HCT116 (cell line): Measurements from ENCODE around the gene SNRNP35. TPM values are rescaled to one million over a fixed set of nuclear protein-coding genes. Genes with fewer than 3 reads are reported as not detected.

ENCODE experiments used
- ATAC-seq: fragments of 200-7000 bp; cut with Tn5 transposase; 2 replicates; pipeline ENCODE4 v1.9.1; 2020; ENCODE audit warnings: mild to moderate bottlenecking, moderate library complexity
- BruUV-seq: library from RNA; stranded (reverse); fragments of 400-500 nt; replicated peaks from 2 replicates; lab custom pipeline; 2021; lab: Mats Ljungman, UMichigan
- CTCF ChIA-PET: fragments of 300-600 bp; sonication (Branson Sonifier 250); formaldehyde crosslinking; loops from one replicate; lab custom pipeline; 2021; ENCODE audit warnings: antibody characterized with exemption; lab: Charles Lee
- POLR2A ChIA-PET: fragments of 300-600, 350-600 bp; sonication (Branson Sonifier 250); formaldehyde crosslinking; loops from one replicate; lab custom pipeline; 2021; ENCODE audit warnings: antibody characterized with exemption; lab: Charles Lee
- RAD21 ChIA-PET, 2 experiments: fragments of 300-600 bp; sonication (Branson Sonifier 250); formaldehyde crosslinking; loops; one replicate each; lab custom pipeline; 2023; ENCODE audit warnings: low total read pairs in 2 of 2; ENCODE audit not compliant: uncharacterized antibody in 2 of 2, unreplicated experiment in 2 of 2, low non-redundant PET in 1 of 2; lab: Charles Lee
- DNase-seq: peaks from one replicate; pipeline ENCODE4 v3.0.0-alpha.2; 2010; ENCODE audit warnings: low read depth, low spot score
- H2AFZ ChIP-seq: fragments of 200-600 bp; shearing (Covaris generic), sonication (generic); 2 replicates; pipeline ENCODE4 v1.6.1; 2017; ENCODE audit warnings: low read depth, mixed run types, mixed read lengths, antibody characterized with exemption, low read length; ENCODE audit not compliant: poor library complexity, severe bottlenecking
- H3K27ac ChIP-seq: 2 replicates; pipeline ENCODE4 v1.5.1; 2012; ENCODE audit warnings: low read depth, low read length
- H3K27me3 ChIP-seq: fragments of 200-600 bp; sonication (generic); 2 replicates; pipeline ENCODE4 v1.6.1; 2016; ENCODE audit warnings: mixed run types, low read length, mixed read lengths; ENCODE audit not compliant: insufficient read depth
- H3K36me3 ChIP-seq, 2 experiments: fragments of 200-500 bp in 1 of 2; fragments of 200-600 bp in 1 of 2; sonication (Bioruptor generic) in 1 of 2; sonication (generic) in 1 of 2; 2 replicates each; pipeline versions ENCODE4 v1.5.1 to v1.6.1; 2014 to 2016; ENCODE audit warnings: low read length in 2 of 2, inconsistent platforms in 1 of 2, mixed read lengths in 1 of 2, mixed run types in 1 of 2; ENCODE audit not compliant: insufficient read depth in 2 of 2, control insufficient read depth in 1 of 2
- H3K4me1 ChIP-seq, 2 experiments: fragments of 200-600 bp in 1 of 2; sonication (generic) in 1 of 2; 2 replicates each; pipeline versions ENCODE4 v1.5.1 to v1.6.1; 2012 to 2017; ENCODE audit warnings: low read length in 2 of 2, inconsistent platforms in 1 of 2, mild to moderate bottlenecking in 1 of 2, mixed read lengths in 1 of 2, mixed run types in 1 of 2, moderate library complexity in 1 of 2; ENCODE audit not compliant: insufficient read depth in 2 of 2, control insufficient read depth in 1 of 2
- H3K4me2 ChIP-seq: fragments of 200-600 bp; sonication (generic); 2 replicates; pipeline ENCODE4 v1.6.1; 2017; ENCODE audit warnings: mixed run types, low read length, mixed read lengths
- H3K4me3 ChIP-seq, 2 experiments: fragments of 200-600 bp in 1 of 2; sonication (generic) in 1 of 2; replicated peaks in 1 of 2; 2 replicates each; pipeline ENCODE4 v1.5.1; 2011 to 2016; ENCODE audit warnings: low read length in 2 of 2, control low read depth in 1 of 2, low read depth in 1 of 2, mild to moderate bottlenecking in 1 of 2, mixed read lengths in 1 of 2, mixed run types in 1 of 2
- H3K79me2 ChIP-seq: fragments of 200-600 bp; sonication (generic); 2 replicates; pipeline ENCODE4 v1.6.1; 2017; ENCODE audit warnings: mild to moderate bottlenecking, mixed run types, low read length, moderate library complexity, mixed read lengths; ENCODE audit not compliant: insufficient read depth
- H3K9ac ChIP-seq: fragments of 200-600 bp; sonication (generic); 2 replicates; pipeline ENCODE4 v1.6.1; 2016; ENCODE audit warnings: low read length, mixed read lengths
- H3K9me2 ChIP-seq: fragments of 200-600 bp; sonication (generic), shearing (Covaris generic); 2 replicates; pipeline ENCODE4 v1.6.1; 2017; ENCODE audit warnings: mixed run types, mild to moderate bottlenecking, moderate library complexity; ENCODE audit not compliant: insufficient read depth
- H3K9me3 ChIP-seq, 2 experiments: fragments of 200-500 bp in 1 of 2; fragments of 200-600 bp in 1 of 2; sonication (Bioruptor generic) in 1 of 2; sonication (generic) in 1 of 2; 2 replicates each; pipeline ENCODE4 v1.6.1; 2014 to 2017; ENCODE audit warnings: low read length in 2 of 2, mixed read lengths in 2 of 2, inconsistent platforms in 1 of 2, low read depth in 1 of 2, mild to moderate bottlenecking in 1 of 2, mixed run types in 1 of 2, moderate library complexity in 1 of 2; ENCODE audit not compliant: control insufficient read depth in 1 of 2, insufficient read depth in 1 of 2
- H4K20me1 ChIP-seq: fragments of 200-600 bp; sonication (generic), shearing (Covaris generic); 2 replicates; pipeline ENCODE4 v1.6.1; 2017; ENCODE audit warnings: mixed run types, mild to moderate bottlenecking, moderate library complexity; ENCODE audit not compliant: insufficient read depth
- CEBPB ChIP-seq: IDR thresholded peaks from 2 replicates; pipeline ENCODE4 v1.6.1; 2012; ENCODE audit warnings: low read depth
- MAX ChIP-seq: IDR thresholded peaks from 2 replicates; pipeline ENCODE4 v1.6.1; 2012
- POLR2A ChIP-seq: IDR thresholded peaks from 2 replicates; pipeline ENCODE4 v1.7.0; 2011; ENCODE audit warnings: borderline replicate concordance; ENCODE audit not compliant: insufficient read depth, insufficient read length; ENCODE audit errors: extremely low read depth
- POLR2AphosphoS5 ChIP-seq: IDR thresholded peaks from 2 replicates; pipeline ENCODE4 v1.6.1; 2011; ENCODE audit warnings: mild to moderate bottlenecking, low read depth, low read length, moderate library complexity
- SIN3A ChIP-seq: IDR thresholded peaks from 2 replicates; pipeline ENCODE4 v1.6.1; 2012; ENCODE audit warnings: low read depth
- TCF7L2 ChIP-seq: IDR thresholded peaks from 2 replicates; pipeline ENCODE4 v1.7.0; 2011; ENCODE audit warnings: borderline replicate concordance, inconsistent platforms; ENCODE audit not compliant: insufficient read depth, insufficient read length; ENCODE audit errors: extremely low read depth
- intact Hi-C: fragments of 100-400 bp; cut with micrococcal nuclease; formaldehyde crosslinking; loops from 2 replicates; pipeline ENCODE4 v1.10.0; 2022
- total RNA-seq: library from RNA; stranded (reverse); gene quantifications from one replicate; pipeline ENCODE4 v1.2.1, GENCODE V29; 2021; ENCODE audit not compliant: unreplicated experiment

The SNRNP35 gene
- total RNA-seq, 1 experiment from 2014 or later, result 12.4 TPM

GRCh38 chr12:123516216-123516780, 58.4 kb downstream of the SNRNP35 start:
- no peak overlapping the region for H3K27ac ChIP-seq
- no peak for ATAC-seq
- H3K36me3 ChIP-seq, result peaks cover 21 to 31% of the 10 kb centered on the region in 2 experiments
- H3K4me1 ChIP-seq, result no peaks in the 10 kb centered on the region
- H4K20me1 ChIP-seq, result no peaks in the 10 kb centered on the region
- no peaks in the 10 kb centered on the region for H3K9me2 ChIP-seq
- H3K9ac ChIP-seq, result no peak overlapping the region
- no peaks in the 10 kb centered on the region for H3K79me2 ChIP-seq
- no peak overlapping the region for H3K4me2 ChIP-seq
- no TSS peak for BruUV-seq
- TF ChIP-seq POLR2AphosphoS5 (no peak), MAX (no peak), CEBPB (no peak), TCF7L2 (no peak), POLR2A (no peak), SIN3A (no peak)
- no peak for DNase-seq
- RAD21 ChIA-PET, result no interaction called here
- no peaks in the 10 kb centered on the region for H3K9me3 ChIP-seq
- POLR2A ChIA-PET, result no interaction called here
- H3K4me3 ChIP-seq, result no peak overlapping the region
- intact Hi-C loops, result no loop called here
- CTCF ChIA-PET, result no interaction called here
- H3K27me3 ChIP-seq, result no peaks in the 10 kb centered on the region
- H2AFZ ChIP-seq, result no peak overlapping the region

Other genes with a start within 250 kb of the SNRNP35 start
- 44.9 TPM for gene MPHOSPH9, start 225.0 kb upstream of the SNRNP35 start, total RNA-seq
- gene MTRFR, start 224.7 kb upstream of the SNRNP35 start, total RNA-seq, result 27.0 TPM
- 151 TPM for gene CDK2AP1, start 186.3 kb upstream of the SNRNP35 start, total RNA-seq
- 43.8 TPM for gene SBNO1, start 93.3 kb upstream of the SNRNP35 start, total RNA-seq
- 64.8 TPM for gene KMT5A, start 74.0 kb upstream of the SNRNP35 start, total RNA-seq
- 2.3 TPM for gene RILPL2, start 21.5 kb upstream of the SNRNP35 start, total RNA-seq
- gene RILPL1, start 75.6 kb downstream of the SNRNP35 start, total RNA-seq, result 11.8 TPM
- gene TMED2, start 126.4 kb downstream of the SNRNP35 start, total RNA-seq, result 242 TPM
- 41.8 TPM for gene DDX55, start 144.0 kb downstream of the SNRNP35 start, total RNA-seq
- 41.7 TPM for gene EIF2B1, start 175.5 kb downstream of the SNRNP35 start, total RNA-seq
- 94.0 TPM for gene GTF2H3, start 175.7 kb downstream of the SNRNP35 start, total RNA-seq
- 12.1 TPM for gene TCTN2, start 213.0 kb downstream of the SNRNP35 start, total RNA-seq